Kidney (tissue), 14 donors: ENCODE data around the gene NRG3. TPM values are rescaled to one million over a fixed set of nuclear protein-coding genes. Genes with fewer than 3 reads are reported as not detected.
"Not testable (repeated sequence)": the region's sequence is repeated elsewhere in the genome, so short reads cannot be mapped to it uniquely, and the experiment has no call there.

ENCODE experiments used
- DNase-seq, 5 donors: peaks; one replicate each; pipeline ENCODE4 v3.0.0-alpha.2; 2013 to 2020
- FAIRE-seq: peaks from 2 replicates; lab custom pipeline; 2012; peaks lifted over from hg19 to GRCh38; lab: Jason Lieb, UNC
- H3K27ac ChIP-seq, 2 donors: one replicate each; pipeline ENCODE4 v1.7.0; 2013; ENCODE audit warnings: low read depth in 2 of 2, low read length in 2 of 2, inconsistent platforms in 1 of 2
- H3K27me3 ChIP-seq: one replicate; pipeline ENCODE4 v1.7.1; 2013; ENCODE audit warnings: low read length, inconsistent platforms; ENCODE audit not compliant: control insufficient read depth, insufficient read depth
- H3K36me3 ChIP-seq, 3 donors: one replicate each; pipeline versions ENCODE4 v1.7.0 to v1.7.1; 2013; ENCODE audit warnings: low read length in 3 of 3, control low read depth in 1 of 3, inconsistent platforms in 1 of 3; ENCODE audit not compliant: insufficient read depth in 3 of 3, control insufficient read depth in 2 of 3
- H3K4me1 ChIP-seq, 3 donors: one replicate each; pipeline versions ENCODE4 v1.7.0 to v1.7.1; 2013; ENCODE audit warnings: low read length in 3 of 3, inconsistent platforms in 1 of 3, low read depth in 1 of 3; ENCODE audit not compliant: control insufficient read depth in 2 of 3, insufficient read depth in 2 of 3
- H3K4me3 ChIP-seq, 3 donors: one replicate each; pipeline versions ENCODE4 v1.7.0 to v1.8.1; 2013; ENCODE audit warnings: low read length in 3 of 3, control low read depth in 1 of 3, inconsistent platforms in 1 of 3
- H3K9ac ChIP-seq, 3 donors: one replicate each; pipeline versions ENCODE4 v1.7.0 to v1.7.1; 2013; ENCODE audit warnings: low read length in 3 of 3, control low read depth in 1 of 3, inconsistent platforms in 1 of 3
- H3K9me3 ChIP-seq, 3 donors: one replicate each; pipeline versions ENCODE4 v1.7.0 to v1.7.1; 2013; ENCODE audit warnings: low read length in 3 of 3, control low read depth in 1 of 3, inconsistent platforms in 1 of 3; ENCODE audit not compliant: control insufficient read depth in 2 of 3, insufficient read depth in 1 of 3
- intact Hi-C: fragments of 100-400 bp; cut with DNase I; formaldehyde crosslinking; loops from one replicate; pipeline ENCODE4 v1.11.1; 2022
- polyA plus RNA-seq: library from polyadenylated mRNA; stranded (reverse); fragments of 350-450 nt; fragmentation: Illumina TruSeq; extraction: RNeasy Lipid Tissue Mini Kit (QIAGEN cat#74804); gene quantifications from one replicate; pipeline ENCODE4 v1.2.3, GENCODE V29; 2014; ENCODE audit warnings: low read depth, low replicate concordance; ENCODE audit not compliant: insufficient read depth
- total RNA-seq: library from RNA; stranded (reverse); fragmentation: NEBNext Ultra II Directional; extraction: Animal tissue kit (Norgen Biotek cat#: 25700); gene quantifications from one replicate; pipeline ENCODE4 v1.2.1, GENCODE V29; 2021
- TF ChIP-seq, protein P1 (sequence below): IDR thresholded peaks from 3 replicates; pipeline ENCODE4 v1.5.1; 2012; ENCODE audit warnings: mild to moderate bottlenecking, moderate library complexity, borderline replicate concordance; ENCODE audit not compliant: insufficient read depth; ENCODE audit errors: extremely low read depth
- donor health status: control.
- donor health status: control.
- donor health status: control.
- donor health status: control.
- donor health status: control.
- donor health status: DM: yes; HTN: yes; CAD: no.
- donor health status: Normal renal cell carcinoma (clear cell type).

Gene NRG3
- total and polyA plus RNA-seq, 2 donors from 2014 or later: 0.62 to 5.4 TPM

DNA sequence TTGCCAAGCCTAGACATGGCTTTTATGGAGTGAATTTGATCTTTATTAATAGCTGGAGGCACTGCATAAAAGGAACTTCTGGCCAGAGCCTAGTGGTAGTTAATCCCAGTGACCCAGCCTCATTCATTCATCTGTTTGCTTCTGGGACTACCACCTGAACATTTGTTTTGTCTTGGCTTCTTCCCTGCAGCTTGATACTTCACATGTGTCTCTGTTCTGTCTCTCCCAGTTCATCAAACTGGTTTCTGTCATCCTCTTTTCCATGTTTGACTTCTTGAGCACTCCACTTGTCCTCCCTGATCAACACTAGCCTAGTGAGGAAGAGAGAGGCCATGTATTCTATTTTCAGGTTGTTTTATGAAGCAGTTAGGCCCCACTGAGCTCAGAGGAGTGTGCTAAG, 163.6 kb downstream of the NRG3 start:
- H3K27ac ChIP-seq: no peak overlapping the region
- no peaks in the 10 kb centered on the region for H3K36me3 ChIP-seq
- DNase-seq: no peak
- H3K4me1 ChIP-seq: no peaks in the 10 kb centered on the region
- no peak for FAIRE-seq
- H3K4me3 ChIP-seq: no peak overlapping the region
- intact Hi-C loops: no loop called here
- no peaks in the 10 kb centered on the region for H3K27me3 ChIP-seq
- TF ChIP-seq, protein P1, sequence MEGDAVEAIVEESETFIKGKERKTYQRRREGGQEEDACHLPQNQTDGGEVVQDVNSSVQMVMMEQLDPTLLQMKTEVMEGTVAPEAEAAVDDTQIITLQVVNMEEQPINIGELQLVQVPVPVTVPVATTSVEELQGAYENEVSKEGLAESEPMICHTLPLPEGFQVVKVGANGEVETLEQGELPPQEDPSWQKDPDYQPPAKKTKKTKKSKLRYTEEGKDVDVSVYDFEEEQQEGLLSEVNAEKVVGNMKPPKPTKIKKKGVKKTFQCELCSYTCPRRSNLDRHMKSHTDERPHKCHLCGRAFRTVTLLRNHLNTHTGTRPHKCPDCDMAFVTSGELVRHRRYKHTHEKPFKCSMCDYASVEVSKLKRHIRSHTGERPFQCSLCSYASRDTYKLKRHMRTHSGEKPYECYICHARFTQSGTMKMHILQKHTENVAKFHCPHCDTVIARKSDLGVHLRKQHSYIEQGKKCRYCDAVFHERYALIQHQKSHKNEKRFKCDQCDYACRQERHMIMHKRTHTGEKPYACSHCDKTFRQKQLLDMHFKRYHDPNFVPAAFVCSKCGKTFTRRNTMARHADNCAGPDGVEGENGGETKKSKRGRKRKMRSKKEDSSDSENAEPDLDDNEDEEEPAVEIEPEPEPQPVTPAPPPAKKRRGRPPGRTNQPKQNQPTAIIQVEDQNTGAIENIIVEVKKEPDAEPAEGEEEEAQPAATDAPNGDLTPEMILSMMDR: no peak
- H3K9me3 ChIP-seq: no peaks in the 10 kb centered on the region
- no peak overlapping the region for H3K9ac ChIP-seq

DNA sequence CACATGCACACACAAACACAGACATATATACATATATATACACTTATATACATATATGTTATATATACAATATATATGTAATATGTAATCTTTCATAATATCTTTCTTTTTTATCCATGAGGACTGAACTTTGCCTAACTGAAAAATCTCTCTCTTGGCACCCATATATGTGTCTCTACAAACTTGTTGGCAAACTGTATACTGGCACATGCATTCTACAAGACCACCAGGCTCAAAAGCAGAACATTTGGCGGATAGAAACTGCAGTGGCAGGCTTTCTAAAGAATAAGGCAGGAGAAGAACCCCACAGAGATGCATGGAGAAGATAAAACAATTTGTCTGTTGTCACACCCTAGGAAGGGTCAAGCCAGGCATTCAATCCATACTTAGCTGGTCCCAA, 165.3 kb downstream of the NRG3 start:
- no peaks in the 10 kb centered on the region for H3K27me3 ChIP-seq
- intact Hi-C loops: no loop called here
- H3K9ac ChIP-seq: no peak overlapping the region
- FAIRE-seq (no peak), DNase-seq (no peak)
- no peaks in the 10 kb centered on the region for H3K9me3 ChIP-seq
- no peak overlapping the region for H3K27ac ChIP-seq
- no peak overlapping the region for H3K4me3 ChIP-seq
- no peaks in the 10 kb centered on the region for H3K36me3 ChIP-seq
- TF ChIP-seq, protein P1: no peak
- no peaks in the 10 kb centered on the region for H3K4me1 ChIP-seq

DNA sequence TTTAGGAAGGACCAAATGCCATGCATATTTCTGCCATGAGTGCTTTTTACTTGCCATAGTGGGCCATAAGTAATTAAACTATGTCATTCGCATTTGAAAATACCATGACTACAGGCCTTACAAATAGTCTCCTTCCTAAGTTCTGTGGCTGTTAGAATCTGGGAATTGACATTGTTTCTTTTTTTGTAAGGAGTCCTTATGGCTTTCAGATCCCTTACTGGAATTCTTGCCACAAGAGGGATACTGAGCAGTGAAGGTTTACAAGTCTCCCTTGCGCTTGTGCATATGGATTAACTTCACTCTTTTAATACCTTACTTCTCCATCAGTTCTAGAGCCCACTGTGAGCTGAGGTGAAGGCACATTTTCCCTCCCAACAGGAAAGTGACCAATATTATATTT, 166.0 kb downstream of the NRG3 start:
- no peaks in the 10 kb centered on the region for H3K9me3 ChIP-seq
- FAIRE-seq (no peak), DNase-seq (no peak)
- no peak overlapping the region for H3K9ac ChIP-seq
- intact Hi-C loops: no loop called here
- no peak overlapping the region for H3K27ac ChIP-seq
- H3K36me3 ChIP-seq: no peaks in the 10 kb centered on the region
- H3K27me3 ChIP-seq: no peaks in the 10 kb centered on the region
- TF ChIP-seq, protein P1: no peak
- no peaks in the 10 kb centered on the region for H3K4me1 ChIP-seq
- no peak overlapping the region for H3K4me3 ChIP-seq

DNA sequence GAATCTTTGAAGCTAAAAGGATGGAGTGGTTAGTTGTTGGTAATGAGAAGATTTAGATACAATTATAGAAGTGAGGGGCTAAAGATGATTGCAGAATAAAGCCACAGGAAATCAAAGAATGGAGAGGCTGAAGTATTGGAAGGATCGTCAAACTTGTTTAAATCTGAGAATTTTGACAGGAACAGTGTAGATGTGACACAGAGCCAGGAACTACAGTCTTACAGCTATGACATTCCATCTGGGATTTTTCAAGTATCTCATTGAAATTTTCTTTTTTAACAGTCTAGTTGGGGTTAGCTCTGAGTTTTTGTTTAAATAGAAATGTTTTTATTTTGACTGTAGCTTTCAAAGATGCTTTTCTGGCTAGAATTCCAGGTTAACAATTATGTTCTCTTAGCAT, 181.4 kb downstream of the NRG3 start:
- Histone ChIP-seq H3K36me3 (no peaks in the 10 kb centered on the region), H3K4me3 (no peak overlapping the region), H3K27me3 (no peaks in the 10 kb centered on the region), H3K4me1 (no peaks in the 10 kb centered on the region), H3K27ac (no peak overlapping the region), H3K9me3 (no peaks in the 10 kb centered on the region), H3K9ac (no peak overlapping the region)
- TF ChIP-seq, protein P1: no peak
- DNase-seq: no peak
- no peak for FAIRE-seq
- intact Hi-C loops: no loop called here

DNA sequence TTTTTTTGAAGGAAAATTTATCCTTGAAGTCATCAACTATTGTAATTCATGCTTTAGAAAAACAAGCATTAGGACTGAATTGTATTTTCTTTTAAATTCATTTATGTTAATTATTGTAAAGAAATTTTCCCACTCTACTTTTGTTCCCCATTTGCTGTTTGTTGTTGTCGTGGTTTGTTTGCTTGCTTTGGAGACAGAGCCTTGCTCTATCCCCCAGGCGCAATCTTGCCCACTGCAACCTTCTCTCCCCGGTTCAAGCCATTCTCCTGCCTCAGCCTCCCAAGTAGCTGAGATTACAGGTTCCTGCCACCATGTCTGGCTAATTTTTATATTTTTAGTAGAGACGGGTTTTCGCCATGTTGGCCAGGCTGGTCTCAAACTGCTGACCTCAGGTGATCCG, 192.2 kb downstream of the NRG3 start:
- H3K36me3 ChIP-seq, H3K9ac ChIP-seq, H3K27ac ChIP-seq, H3K27me3 ChIP-seq, FAIRE-seq, intact Hi-C loops, H3K4me1 ChIP-seq, H3K9me3 ChIP-seq, DNase-seq, H3K4me3 ChIP-seq: not testable (repeated sequence)
